ENCODE data around the gene DEFB124.

The DEFB124 gene

DNA sequence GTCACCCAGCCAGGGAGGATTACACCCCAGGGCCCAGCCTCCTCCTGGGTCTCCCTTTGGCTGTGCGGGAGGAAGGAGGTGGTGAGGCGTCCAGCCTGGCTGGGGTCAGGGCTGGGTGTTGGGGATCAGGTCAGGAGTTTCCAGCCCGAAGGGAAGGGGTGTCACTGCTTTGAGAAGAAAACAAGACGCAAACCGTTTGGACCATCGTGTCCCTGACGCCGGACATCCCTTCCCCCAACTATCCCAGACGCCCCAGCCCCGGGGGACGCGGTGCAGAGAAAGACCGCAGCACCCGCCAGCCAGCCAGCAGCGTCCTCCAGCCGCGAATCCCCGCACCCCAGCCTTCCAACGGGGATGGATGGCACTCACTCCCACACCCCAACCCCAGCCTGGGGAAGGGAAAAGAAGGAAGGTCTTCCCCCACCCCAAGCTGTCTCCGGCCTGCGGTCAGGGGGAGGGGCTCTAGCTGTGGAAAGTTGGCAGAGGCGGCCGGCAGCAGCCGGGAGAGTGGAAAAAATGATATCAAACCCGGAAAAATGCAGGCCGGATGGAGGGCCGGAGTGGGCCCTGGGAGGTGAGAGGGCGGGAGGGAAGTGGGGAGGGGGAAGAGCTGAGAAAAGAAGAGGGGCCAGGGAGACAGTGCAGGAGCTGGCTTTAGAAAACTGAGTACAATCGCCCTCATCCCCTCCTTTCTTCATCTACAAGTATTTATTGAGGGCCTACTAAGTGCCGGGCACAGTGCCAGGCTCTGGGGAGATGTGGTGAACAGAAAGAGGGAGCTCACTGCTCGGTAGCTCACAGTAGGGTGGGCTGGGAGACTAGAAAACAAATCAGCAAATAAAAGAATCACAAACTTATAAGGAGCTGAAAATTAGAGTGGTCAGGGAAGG, 10.8 kb upstream of the DEFB124 start:
- Histone ChIP-seq H3K79me2 (ENCODE audit: insufficient read depth, low read length) (no peaks in the 10 kb centered on the region), H3K9me3 (ENCODE audit: low read length) (no peaks in the 10 kb centered on the region), H3K4me3 (ENCODE audit: low read depth, low read length, poor library complexity, severe bottlenecking) (no peak overlapping the region), H3K4me1 (ENCODE audit: insufficient read depth, low read length, severe bottlenecking) (no peaks in the 10 kb centered on the region), H3K9me2 (ENCODE audit: low read depth, low read length) (no peaks in the 10 kb centered on the region), H3F3A (ENCODE audit: insufficient read depth, low read length) (no peaks in the 10 kb centered on the region), H2AFZ (ENCODE audit: low read length) (no peak overlapping the region), H3K27me3 (ENCODE audit: insufficient read depth, low read length) (no peaks in the 10 kb centered on the region), H3K9ac (ENCODE audit: low read length) (no peak overlapping the region), H3K27ac (ENCODE audit: low read depth, low read length, poor library complexity, severe bottlenecking) (no peak overlapping the region), H3K36me3 (ENCODE audit: insufficient read depth, low read length) (no peaks in the 10 kb centered on the region), H4K20me1 (ENCODE audit: insufficient read depth, low read length) (no peaks in the 10 kb centered on the region), H3K4me2 (ENCODE audit: low read length) (no peak overlapping the region)
- no peak for TF ChIP-seq EZH2 (IDR thresholded peaks at IDR 0.05; ENCODE audit: borderline replicate concordance, low read length)
- TF ChIP-seq, protein P1, sequence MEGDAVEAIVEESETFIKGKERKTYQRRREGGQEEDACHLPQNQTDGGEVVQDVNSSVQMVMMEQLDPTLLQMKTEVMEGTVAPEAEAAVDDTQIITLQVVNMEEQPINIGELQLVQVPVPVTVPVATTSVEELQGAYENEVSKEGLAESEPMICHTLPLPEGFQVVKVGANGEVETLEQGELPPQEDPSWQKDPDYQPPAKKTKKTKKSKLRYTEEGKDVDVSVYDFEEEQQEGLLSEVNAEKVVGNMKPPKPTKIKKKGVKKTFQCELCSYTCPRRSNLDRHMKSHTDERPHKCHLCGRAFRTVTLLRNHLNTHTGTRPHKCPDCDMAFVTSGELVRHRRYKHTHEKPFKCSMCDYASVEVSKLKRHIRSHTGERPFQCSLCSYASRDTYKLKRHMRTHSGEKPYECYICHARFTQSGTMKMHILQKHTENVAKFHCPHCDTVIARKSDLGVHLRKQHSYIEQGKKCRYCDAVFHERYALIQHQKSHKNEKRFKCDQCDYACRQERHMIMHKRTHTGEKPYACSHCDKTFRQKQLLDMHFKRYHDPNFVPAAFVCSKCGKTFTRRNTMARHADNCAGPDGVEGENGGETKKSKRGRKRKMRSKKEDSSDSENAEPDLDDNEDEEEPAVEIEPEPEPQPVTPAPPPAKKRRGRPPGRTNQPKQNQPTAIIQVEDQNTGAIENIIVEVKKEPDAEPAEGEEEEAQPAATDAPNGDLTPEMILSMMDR (IDR thresholded peaks at IDR 0.05; ENCODE audit: low read length), result no peak

DNA sequence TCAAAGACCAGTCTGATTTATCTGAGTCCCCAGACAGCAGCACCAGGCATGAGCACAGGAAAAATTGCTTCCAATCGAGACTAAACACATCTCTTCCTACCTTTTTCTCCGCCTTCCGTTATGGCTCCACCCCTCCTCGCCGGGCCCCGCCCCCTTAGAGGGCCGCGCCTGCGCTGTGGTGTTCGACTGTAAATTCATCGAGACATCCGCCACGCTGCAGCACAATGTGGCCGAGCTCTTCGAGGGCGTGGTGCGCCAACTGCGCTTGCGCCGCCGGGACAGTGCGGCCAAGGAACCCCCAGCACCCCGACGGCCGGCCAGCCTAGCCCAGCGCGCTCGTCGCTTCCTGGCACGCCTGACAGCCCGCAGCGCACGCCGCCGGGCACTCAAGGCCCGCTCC, 9.1 kb upstream of the DEFB124 start:
- H2AFZ ChIP-seq (ENCODE audit: low read length), result no peak overlapping the region

DNA sequence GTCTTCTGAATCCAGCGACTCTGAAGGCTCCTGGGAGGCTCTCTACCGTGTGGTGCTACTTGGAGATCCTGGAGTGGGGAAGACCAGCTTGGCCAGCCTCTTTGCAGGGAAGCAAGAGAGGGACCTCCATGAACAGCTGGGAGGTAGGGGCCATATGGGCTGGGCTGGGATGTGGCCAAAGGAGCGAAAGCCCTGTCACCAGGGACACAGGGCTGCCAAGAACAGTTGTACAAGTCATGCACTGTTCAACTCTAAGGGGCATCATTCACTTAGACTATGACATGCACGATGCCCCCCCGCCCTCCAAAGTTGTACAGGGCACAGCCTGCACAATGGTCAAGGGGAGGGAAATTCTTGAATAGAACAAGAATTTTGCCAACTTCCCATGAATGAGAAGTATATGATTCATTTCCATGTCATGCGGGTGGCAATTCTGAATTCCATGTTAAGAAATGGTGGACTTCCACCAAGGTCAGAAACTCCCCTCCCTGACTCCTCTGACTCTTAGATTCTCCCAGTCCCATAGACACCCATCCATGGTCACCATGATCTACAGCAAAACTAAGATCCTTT, 1.8 kb upstream of the DEFB124 start:
- Histone ChIP-seq H3F3A (ENCODE audit: insufficient read depth, low read length) (no peaks in the 10 kb centered on the region), H3K79me2 (ENCODE audit: insufficient read depth, low read length) (no peaks in the 10 kb centered on the region), H2AFZ (ENCODE audit: low read length) (no peak overlapping the region), H3K27ac (ENCODE audit: low read depth, low read length, poor library complexity, severe bottlenecking) (no peak overlapping the region), H3K4me1 (ENCODE audit: insufficient read depth, low read length, severe bottlenecking) (peaks cover 10% of the 10 kb centered on the region), H3K9me2 (ENCODE audit: low read depth, low read length) (no peaks in the 10 kb centered on the region), H3K27me3 (ENCODE audit: insufficient read depth, low read length) (no peaks in the 10 kb centered on the region), H3K4me2 (ENCODE audit: low read length) (no peak overlapping the region), H3K9me3 (ENCODE audit: low read length) (no peaks in the 10 kb centered on the region), H3K36me3 (ENCODE audit: insufficient read depth, low read length) (no peaks in the 10 kb centered on the region), H4K20me1 (ENCODE audit: insufficient read depth, low read length) (no peaks in the 10 kb centered on the region), H3K9ac (ENCODE audit: low read length) (no peak overlapping the region), H3K4me3 (ENCODE audit: low read depth, low read length, poor library complexity, severe bottlenecking) (no peak overlapping the region)
- TF ChIP-seq, protein P1 (IDR thresholded peaks at IDR 0.05; ENCODE audit: low read length), result no peak
- no peak for TF ChIP-seq EZH2 (IDR thresholded peaks at IDR 0.05; ENCODE audit: borderline replicate concordance, low read length)

More for the DNA sequence above, 9.1 kb upstream of the DEFB124 start:
- Histone ChIP-seq H3F3A (ENCODE audit: insufficient read depth, low read length) (no peaks in the 10 kb centered on the region), H3K9me3 (ENCODE audit: low read length) (no peaks in the 10 kb centered on the region), H4K20me1 (ENCODE audit: insufficient read depth, low read length) (no peaks in the 10 kb centered on the region), H3K4me3 (ENCODE audit: low read depth, low read length, poor library complexity, severe bottlenecking) (no peak overlapping the region), H3K79me2 (ENCODE audit: insufficient read depth, low read length) (no peaks in the 10 kb centered on the region), H3K9ac (ENCODE audit: low read length) (no peak overlapping the region), H3K27ac (ENCODE audit: low read depth, low read length, poor library complexity, severe bottlenecking) (no peak overlapping the region), H3K36me3 (ENCODE audit: insufficient read depth, low read length) (no peaks in the 10 kb centered on the region), H3K27me3 (ENCODE audit: insufficient read depth, low read length) (no peaks in the 10 kb centered on the region), H3K4me2 (ENCODE audit: low read length) (no peak overlapping the region), H3K9me2 (ENCODE audit: low read depth, low read length) (no peaks in the 10 kb centered on the region), H3K4me1 (ENCODE audit: insufficient read depth, low read length, severe bottlenecking) (no peaks in the 10 kb centered on the region)
- TF ChIP-seq, protein P1 (IDR thresholded peaks at IDR 0.05; ENCODE audit: low read length), result no peak
- no peak for TF ChIP-seq EZH2 (IDR thresholded peaks at IDR 0.05; ENCODE audit: borderline replicate concordance, low read length)

All from OCI-LY1 (cell line).